ENCODE results near the gene IL5. TPM values are rescaled to one million over a fixed set of nuclear protein-coding genes. Genes with fewer than 3 reads are reported as not detected.
A peak's percentile ranks its signal among the peaks of the same experiment; 100 is the strongest.

IL5 gene
- total RNA-seq, 2 experiments from 2014 or later: 4.1 to 5.0 TPM

GRCh38 chr5:132498152-132498551, 45.2 kb downstream of the IL5 start:
- H3K27me3 Mint-ChIP-seq: no peaks in the 10 kb centered on the region
- no peaks in the 10 kb centered on the region for H3K9me3 Mint-ChIP-seq
- peaks cover 45% of the 10 kb centered on the region for H3K4me1 Mint-ChIP-seq (ENCODE audit: low read depth)
- ChIA-PET CTCF (interaction anchor here (0.8 to 13.6 kb wide), 5 partner anchors 72 to 105 kb away, joined by 3 to 461 read pairs (median 10); no protein-coding TSS in a partner anchor), POLR2A (interaction anchor here (0.9 to 7.4 kb wide), 8 partner anchors 11 to 112 kb away, joined by 3 to 103 read pairs (median 22); partner anchors contain the start of gene IRF1)
- peak; percentile 19 for DNase-seq
- H3K4me3 Mint-ChIP-seq: no peak overlapping the region
- no peaks in the 10 kb centered on the region for H3K36me3 Mint-ChIP-seq
- intact Hi-C loops (cut with micrococcal nuclease): loop anchor here (5.0 to 10.0 kb wide), 3 partner anchors 59 to 953 kb away; partner anchors contain the start of genes RAD50 and RAPGEF6
- peak overlapping the region; percentile 98 for H3K27ac Mint-ChIP-seq

DNA sequence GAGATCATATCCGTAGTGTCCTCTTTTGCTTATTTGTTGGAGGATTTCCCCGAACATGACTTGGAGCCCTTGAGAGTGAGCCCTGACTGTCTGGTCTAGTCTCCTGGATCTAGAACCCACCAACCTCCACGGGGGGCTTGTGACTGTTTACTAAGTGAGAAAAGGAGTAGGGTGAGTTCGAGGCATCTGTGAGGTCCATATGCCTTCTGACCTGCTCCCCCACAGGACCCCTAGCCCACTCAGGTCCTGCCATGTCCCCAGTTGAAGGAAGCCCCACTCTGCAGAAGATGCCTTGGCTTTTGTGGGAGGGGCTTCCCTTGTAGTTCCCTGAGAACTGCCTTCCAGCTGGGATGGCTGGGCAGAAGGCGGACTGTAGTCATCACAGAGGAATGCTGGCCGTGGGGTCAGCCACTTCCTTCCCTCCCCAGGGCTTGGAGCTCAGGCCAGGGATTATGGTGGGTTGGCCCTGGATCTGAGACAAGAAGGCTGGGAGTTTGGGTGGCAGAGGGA, 45.8 kb downstream of the IL5 start:
- intact Hi-C loops (cut with micrococcal nuclease): loop anchor here (5.0 to 10.0 kb wide), 3 partner anchors 60 to 953 kb away; partner anchors contain the start of genes RAD50 and RAPGEF6
- H3K4me3 Mint-ChIP-seq: peak overlapping the region; percentile 89
- POLR2A ChIA-PET: interaction anchor here (0.9 to 7.4 kb wide), 11 partner anchors 10 to 111 kb away, joined by 3 to 103 read pairs (median 11); partner anchors contain the start of gene IRF1
- no peaks in the 10 kb centered on the region for H3K9me3 Mint-ChIP-seq
- H3K27ac Mint-ChIP-seq: peak overlapping the region; percentile 98
- peaks cover 50% of the 10 kb centered on the region for H3K4me1 Mint-ChIP-seq (ENCODE audit: low read depth)
- DNase-seq: no peak
- H3K27me3 Mint-ChIP-seq: no peaks in the 10 kb centered on the region
- CTCF ChIA-PET: interaction anchor here (0.8 to 13.6 kb wide), 5 partner anchors 72 to 105 kb away, joined by 3 to 461 read pairs (median 17); no protein-coding TSS in a partner anchor
- no peaks in the 10 kb centered on the region for H3K36me3 Mint-ChIP-seq

DNA sequence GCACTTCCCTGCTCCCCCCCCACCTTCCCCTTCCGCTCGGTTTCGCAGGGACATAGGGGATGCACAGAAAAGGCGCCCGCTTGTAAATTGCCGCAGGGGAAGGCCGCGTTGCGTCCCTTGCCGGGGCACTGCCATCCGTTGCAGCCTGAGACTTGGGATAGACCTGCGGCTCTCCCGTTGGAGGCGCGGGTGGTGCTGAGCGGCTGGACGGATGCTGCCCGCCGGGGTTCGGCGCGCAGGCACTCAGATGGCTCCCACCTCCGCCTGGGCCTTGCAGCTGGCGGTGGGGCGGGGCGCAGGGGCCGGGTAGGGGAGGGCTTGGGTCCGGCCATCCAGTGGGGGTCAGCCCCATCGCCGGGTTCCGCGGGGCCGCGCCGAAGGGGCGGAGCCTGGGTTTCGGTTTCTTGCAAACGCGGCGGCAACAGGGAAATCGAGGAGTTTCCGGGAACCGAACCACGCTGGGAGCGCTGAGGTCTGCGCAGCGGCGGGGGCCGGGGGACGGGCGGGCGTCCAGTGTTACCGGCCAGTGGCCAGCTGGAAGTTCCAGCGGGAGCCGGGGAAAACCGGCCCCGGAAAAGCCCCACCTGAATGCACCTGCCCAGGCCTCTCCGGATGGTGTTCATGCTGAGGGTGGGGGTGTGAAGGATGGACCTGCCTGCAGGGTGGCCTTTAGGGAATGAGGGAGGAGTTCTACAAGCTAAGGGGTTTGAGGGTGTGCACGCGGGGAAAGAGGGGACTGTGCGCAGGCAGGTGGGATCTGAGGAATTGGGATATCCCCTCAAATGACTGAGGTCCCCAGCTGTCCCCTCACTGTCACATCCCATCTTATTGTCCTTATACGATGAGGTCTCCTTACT, 46.5 kb downstream of the IL5 start:
- Mint-ChIP-seq H3K4me1 (ENCODE audit: low read depth) (peaks cover 55% of the 10 kb centered on the region), H3K27ac (peak overlapping the region; percentile 98), H3K4me3 (peak overlapping the region; percentile 89), H3K27me3 (no peaks in the 10 kb centered on the region), H3K36me3 (no peaks in the 10 kb centered on the region), H3K9me3 (no peaks in the 10 kb centered on the region)
- DNase-seq: peak; percentile 71
- POLR2A ChIA-PET: interaction anchor here (0.8 to 7.4 kb wide), 16 partner anchors 9 to 203 kb away, joined by 3 to 103 read pairs (median 8); partner anchors contain the start of genes IRF1 and SLC22A4
- intact Hi-C loops (cut with micrococcal nuclease): loop anchor here (1.0 to 10.0 kb wide), 7 partner anchors 24 to 952 kb away; partner anchors contain the start of genes RAD50, RAPGEF6 and SLC22A4
- CTCF ChIA-PET: interaction anchor here (1.1 to 13.6 kb wide), 9 partner anchors 17 to 104 kb away, joined by 3 to 461 read pairs (median 12); no protein-coding TSS in a partner anchor

DNA sequence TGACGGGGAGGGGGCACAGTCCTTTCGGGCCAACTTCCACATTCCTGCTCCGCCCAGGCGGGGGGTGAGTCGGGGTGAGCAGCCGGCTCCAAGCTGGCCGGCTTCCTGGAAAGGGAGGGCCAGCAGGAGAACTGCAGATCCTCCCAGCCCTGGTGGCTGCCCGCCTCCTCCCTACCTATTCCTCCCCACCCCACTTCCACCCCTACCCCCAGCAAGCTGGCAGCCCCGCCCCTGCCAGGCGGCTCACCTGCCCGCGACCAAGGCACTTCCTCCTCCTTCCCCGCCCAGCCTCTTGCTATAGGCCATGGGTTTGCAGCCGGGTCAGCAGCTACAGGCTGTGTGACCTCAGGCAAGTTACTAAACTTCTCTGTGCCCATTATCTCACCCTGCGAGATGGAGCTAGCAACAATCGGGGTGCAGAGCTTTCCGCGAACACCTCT, 47.1 kb downstream of the IL5 start:
- CTCF ChIA-PET: interaction anchor here (1.1 to 13.6 kb wide), 10 partner anchors 10 to 103 kb away, joined by 3 to 461 read pairs (median 10); no protein-coding TSS in a partner anchor
- Mint-ChIP-seq H3K36me3 (no peaks in the 10 kb centered on the region), H3K27me3 (no peaks in the 10 kb centered on the region), H3K4me3 (peak overlapping the region; percentile 89), H3K4me1 (ENCODE audit: low read depth) (peaks cover 59% of the 10 kb centered on the region), H3K27ac (peak overlapping the region; percentile 98), H3K9me3 (no peaks in the 10 kb centered on the region)
- DNase-seq: peak; percentile 95
- intact Hi-C loops (cut with micrococcal nuclease): loop anchor here (1.0 to 10.0 kb wide), 7 partner anchors 23 to 951 kb away; partner anchors contain the start of genes RAD50, RAPGEF6 and SLC22A4
- POLR2A ChIA-PET: interaction anchor here (0.8 to 7.4 kb wide), 13 partner anchors 9 to 202 kb away, joined by 3 to 103 read pairs (median 14); partner anchors contain the start of genes IRF1 and SLC22A4

- Mint-ChIP-seq H3K4me3 (peak overlapping the region; percentile 89), H3K36me3 (no peaks in the 10 kb centered on the region), H3K27me3 (no peaks in the 10 kb centered on the region), H3K9me3 (no peaks in the 10 kb centered on the region), H3K4me1 (ENCODE audit: low read depth) (peaks cover 57% of the 10 kb centered on the region), H3K27ac (peak overlapping the region; percentile 98)
- intact Hi-C loops (cut with micrococcal nuclease): loop anchor here (1.0 to 10.0 kb wide), 9 partner anchors 22 to 951 kb away; partner anchors contain the start of genes RAD50, RAPGEF6 and SLC22A4
- POLR2A ChIA-PET: interaction anchor here (1.0 to 7.4 kb wide), 18 partner anchors 8 to 393 kb away, joined by 3 to 103 read pairs (median 6); partner anchors contain the start of genes IRF1 and SLC22A4
- DNase-seq: peak; percentile 90
- CTCF ChIA-PET: interaction anchor here (0.6 to 13.6 kb wide), 15 partner anchors 10 to 306 kb away, joined by 3 to 461 read pairs (median 4); partner anchors contain the start of gene SLC22A5
Measured at GRCh38 chr5:132495667-132496190, 47.6 kb downstream of the IL5 start.

GRCh38 chr5:132493821-132494220, 49.5 kb downstream of the IL5 start:
- Mint-ChIP-seq H3K27ac (peak overlapping the region; percentile 98), H3K9me3 (no peaks in the 10 kb centered on the region), H3K4me1 (ENCODE audit: low read depth) (peaks cover 53% of the 10 kb centered on the region), H3K36me3 (peaks cover 15% of the 10 kb centered on the region), H3K27me3 (no peaks in the 10 kb centered on the region), H3K4me3 (peak overlapping the region; percentile 89)
- POLR2A ChIA-PET: interaction anchor here (1.0 to 5.0 kb wide), 7 partner anchors 10 to 83 kb away, joined by 3 to 70 read pairs (median 6); no protein-coding TSS in a partner anchor
- intact Hi-C loops (cut with micrococcal nuclease): loop anchor here (1.0 to 10.0 kb wide), 4 partner anchors 28 to 949 kb away; partner anchors contain the start of gene RAPGEF6
- CTCF ChIA-PET: no interaction called here
- DNase-seq: no peak

- DNase-seq: no peak
- CTCF ChIA-PET: interaction anchor here (0.7 kb wide), 2 partner anchors 9 to 75 kb away, joined by 3 read pairs; no protein-coding TSS in a partner anchor
- no peak overlapping the region for H3K4me3 Mint-ChIP-seq
- peaks cover 51% of the 10 kb centered on the region for H3K4me1 Mint-ChIP-seq (ENCODE audit: low read depth)
- peak overlapping the region; percentile 98 for H3K27ac Mint-ChIP-seq
- H3K27me3 Mint-ChIP-seq: no peaks in the 10 kb centered on the region
- intact Hi-C loops (cut with micrococcal nuclease): loop anchor here (10.0 kb wide), 2 partner anchors 858 to 948 kb away; partner anchors contain the start of gene RAPGEF6
- POLR2A ChIA-PET: interaction anchor here (0.6 to 7.1 kb wide), 4 partner anchors 9 to 82 kb away, joined by 3 to 101 read pairs (median 4); no protein-coding TSS in a partner anchor
- no peaks in the 10 kb centered on the region for H3K9me3 Mint-ChIP-seq
- peaks cover 21% of the 10 kb centered on the region for H3K36me3 Mint-ChIP-seq
Measured at GRCh38 chr5:132493241-132493640, 50.1 kb downstream of the IL5 start.

- H3K9me3 Mint-ChIP-seq: no peaks in the 10 kb centered on the region
- H3K4me1 Mint-ChIP-seq (ENCODE audit: low read depth): peaks cover 53% of the 10 kb centered on the region
- intact Hi-C loops (cut with micrococcal nuclease): loop anchor here (10.0 kb wide), 2 partner anchors 858 to 948 kb away; partner anchors contain the start of gene RAPGEF6
- ChIA-PET CTCF (interaction anchor here (0.6 to 7.0 kb wide), 8 partner anchors 8 to 82 kb away, joined by 3 to 40 read pairs (median 6); no protein-coding TSS in a partner anchor), POLR2A (interaction anchor here (0.6 to 15.2 kb wide), 9 partner anchors 6 to 82 kb away, joined by 3 to 361 read pairs (median 94); no protein-coding TSS in a partner anchor)
- no peaks in the 10 kb centered on the region for H3K27me3 Mint-ChIP-seq
- DNase-seq: no peak
- H3K4me3 Mint-ChIP-seq: peak overlapping the region; percentile 84
- peak overlapping the region; percentile 99 for H3K27ac Mint-ChIP-seq
- peaks cover 28% of the 10 kb centered on the region for H3K36me3 Mint-ChIP-seq
Measured at GRCh38 chr5:132492386-132493125, 50.8 kb downstream of the IL5 start.
